T-cell (primary cell): ENCODE data around the gene ARHGAP10. TPM values are rescaled to one million over a fixed set of nuclear protein-coding genes. Genes with fewer than 3 reads are reported as not detected.

Source experiments
- ATAC-seq, 4 experiments: fragments of 200-7000 bp in 3 of 4; fragments of 150-1000 bp in 1 of 4; cut with Tn5 transposase; replicated peaks in 1 of 4; 1 replicate in 3 of 4; 2 replicates in 1 of 4; pipeline ENCODE4 v1.10.0; 2021; ENCODE audit warnings: moderate library complexity in 3 of 4, mild to moderate bottlenecking in 2 of 4, moderate number of reproducible peaks in 1 of 4
- CTCF ChIA-PET, 2 donors: fragments of 300-600 bp; sonication (Branson Sonifier 250); formaldehyde crosslinking; loops; one replicate each; lab custom pipeline; 2022; ENCODE audit warnings: antibody characterized with exemption in 2 of 2; lab: Charles Lee
- POLR2A ChIA-PET, 2 donors: fragments of 300-600 bp; sonication (Branson Sonifier 250); formaldehyde crosslinking; loops; one replicate each; lab custom pipeline; 2022; ENCODE audit warnings: antibody characterized with exemption in 2 of 2; lab: Charles Lee
- DNase-seq, 35 experiments: peaks; one replicate each; pipeline versions ENCODE4 v3.0.0 to v3.0.0-alpha.2; 2013 to 2023
- H3K27ac ChIP-seq: one replicate; pipeline ENCODE4 v1.5.1; 2013; ENCODE audit warnings: low read length
- H3K27me3 ChIP-seq, 2 experiments: replicated peaks in 1 of 2; 1 replicate in 1 of 2; 2 replicates in 1 of 2; pipeline versions ENCODE4 v1.6.1 to v1.7.0; 2013; ENCODE audit warnings: low read length in 1 of 2, mixed read lengths in 1 of 2; ENCODE audit not compliant: control insufficient read depth in 2 of 2, insufficient read depth in 2 of 2; ENCODE audit errors: extremely low read depth in 1 of 2
- H3K36me3 ChIP-seq, 2 donors: 1 replicate in 1 of 2; 2 replicates in 1 of 2; pipeline versions ENCODE4 v1.6.1 to v1.7.0; 2013; ENCODE audit warnings: low read length in 1 of 2; ENCODE audit not compliant: control insufficient read depth in 2 of 2, insufficient read depth in 1 of 2; ENCODE audit errors: extremely low read depth in 1 of 2
- H3K4me1 ChIP-seq, 2 experiments: 1 replicate in 1 of 2; 2 replicates in 1 of 2; pipeline versions ENCODE4 v1.6.1 to v1.7.0; 2013; ENCODE audit warnings: low read length in 2 of 2, mixed read lengths in 1 of 2; ENCODE audit not compliant: insufficient read depth in 2 of 2, control insufficient read depth in 1 of 2; ENCODE audit errors: extremely low read depth in 1 of 2
- H3K4me3 ChIP-seq, 2 donors: 1 replicate in 1 of 2; 2 replicates in 1 of 2; pipeline versions ENCODE4 v1.5.1 to v1.7.0; 2013; ENCODE audit warnings: mild to moderate bottlenecking in 2 of 2, low read length in 1 of 2, moderate library complexity in 1 of 2; ENCODE audit not compliant: control insufficient read depth in 1 of 2; ENCODE audit errors: extremely low read depth in 1 of 2
- H3K9me3 ChIP-seq: 2 replicates; pipeline ENCODE4 v1.7.0; 2013
- H3K27ac Mint-ChIP-seq, 2 donors: one replicate each; pipeline ENCODE4 v1.8.0; 2020 to 2021; ENCODE audit warnings: mild to moderate bottlenecking in 2 of 2, mixed read lengths in 2 of 2
- H3K27me3 Mint-ChIP-seq, 2 donors: one replicate each; pipeline ENCODE4 v1.8.0; 2021 to 2022; ENCODE audit warnings: mixed read lengths in 2 of 2
- H3K36me3 Mint-ChIP-seq: one replicate; pipeline ENCODE4 v1.8.0; 2021; ENCODE audit warnings: mixed read lengths
- H3K4me1 Mint-ChIP-seq, 3 donors: one replicate each; pipeline ENCODE4 v1.8.0; 2020 to 2022; ENCODE audit warnings: mixed read lengths in 3 of 3, mild to moderate bottlenecking in 1 of 3
- H3K4me3 Mint-ChIP-seq, 3 donors: one replicate each; pipeline ENCODE4 v1.8.0; 2020 to 2022; ENCODE audit warnings: mild to moderate bottlenecking in 3 of 3, mixed read lengths in 3 of 3, moderate library complexity in 3 of 3
- H3K9me3 Mint-ChIP-seq, 3 donors: one replicate each; pipeline ENCODE4 v1.8.0; 2020 to 2022; ENCODE audit warnings: mixed read lengths in 3 of 3
- WGBS: methylation state at CpG from one replicate; pipeline ENCODE4 v1.1.5; 2013; ENCODE audit warnings: missing lambda C conversion rate; ENCODE audit not compliant: insufficient coverage; 5-methylcytosine and 5-hydroxymethylcytosine counted together
- total RNA-seq, 35 experiments: library from RNA in 6 of 35; stranded (reverse) in 6 of 35; fragments of 120-200 nt in 1 of 35; gene quantifications; one replicate each; pipeline versions ENCODE4 v1.2.1 to v1.2.4 and lab custom pipeline; 2013 to 2026

ARHGAP10 gene
- total RNA-seq, 5 donors from 2014 or later (not counting 1 experiment from before 2014, with no cell fraction given), result 6.2 to 7.7 (median 6.8) TPM

- Mint-ChIP-seq H3K9me3 (no peaks in the 10 kb centered on the region), H3K4me3 (no peak overlapping the region), H3K4me1 (no peaks in the 10 kb centered on the region), H3K27ac (no peak overlapping the region), H3K36me3 (peaks cover 18% of the 10 kb centered on the region), H3K27me3 (no peaks in the 10 kb centered on the region)
- H3K4me3 ChIP-seq, result no peak overlapping the region
- 91% methylated on average over 3 of the region's 4 CpGs for WGBS
- CTCF ChIA-PET, result no interaction called here
- no peaks in the 10 kb centered on the region for H3K9me3 ChIP-seq
- ATAC-seq (no peak), DNase-seq (no peak)
- no peak overlapping the region for H3K27ac ChIP-seq
- POLR2A ChIA-PET, result no interaction called here
- H3K4me1 ChIP-seq, result no peaks in the 10 kb centered on the region
- H3K27me3 ChIP-seq, result no peaks in the 10 kb centered on the region
- no peaks in the 10 kb centered on the region for H3K36me3 ChIP-seq
Observed at GRCh38 chr4:147824884-147825283, 93.0 kb downstream of the ARHGAP10 start.

GRCh38 chr4:147825451-147826287 lies 93.8 kb downstream of the ARHGAP10 start:
- CTCF ChIA-PET, result interaction anchor here in 1 of 2 donors (0.6 kb wide), 1 partner anchor 479 kb away, joined by 3 read pairs; no protein-coding TSS in a partner anchor

GRCh38 chr4:147826288-147826646 lies 94.4 kb downstream of the ARHGAP10 start:
- Histone ChIP-seq H3K4me1 (peaks cover 0 to 6% of the 10 kb centered on the region in 2 experiments), H3K27me3 (no peaks in the 10 kb centered on the region), H3K4me3 (no peak overlapping the region), H3K9me3 (no peaks in the 10 kb centered on the region), H3K36me3 (no peaks in the 10 kb centered on the region), H3K27ac (no peak overlapping the region)
- Mint-ChIP-seq H3K9me3 (no peaks in the 10 kb centered on the region), H3K36me3 (peaks cover 18% of the 10 kb centered on the region), H3K27me3 (no peaks in the 10 kb centered on the region), H3K27ac (no peak overlapping the region), H3K4me1 (no peaks in the 10 kb centered on the region), H3K4me3 (no peak overlapping the region)
- 85% methylated on average over 5 of the region's 5 CpGs for WGBS
- ChIA-PET CTCF (interaction anchor here in 1 of 2 donors (0.6 kb wide), 1 partner anchor 479 kb away, joined by 3 read pairs; no protein-coding TSS in a partner anchor), POLR2A (no interaction called here)
- ATAC-seq (no peak), DNase-seq (no peak)

More at GRCh38 chr4:147825451-147826287, 93.8 kb downstream of the ARHGAP10 start:
- Histone ChIP-seq H3K9me3 (no peaks in the 10 kb centered on the region), H3K27ac (no peak overlapping the region), H3K4me1 (peaks cover 0 to 6% of the 10 kb centered on the region in 2 experiments), H3K4me3 (no peak overlapping the region), H3K36me3 (no peaks in the 10 kb centered on the region), H3K27me3 (no peaks in the 10 kb centered on the region)
- POLR2A ChIA-PET, result no interaction called here
- ATAC-seq (no peak), DNase-seq (no peak)
- Mint-ChIP-seq H3K27ac (no peak overlapping the region), H3K36me3 (peaks cover 18% of the 10 kb centered on the region), H3K4me3 (no peak overlapping the region), H3K27me3 (no peaks in the 10 kb centered on the region), H3K4me1 (no peaks in the 10 kb centered on the region), H3K9me3 (no peaks in the 10 kb centered on the region)
- 91% methylated on average over 6 of the region's 8 CpGs for WGBS

GRCh38 chr4:147828331-147828905 lies 96.5 kb downstream of the ARHGAP10 start:
- no peak overlapping the region for H3K4me3 Mint-ChIP-seq
- H3K27ac Mint-ChIP-seq, result no peak overlapping the region

DNA sequence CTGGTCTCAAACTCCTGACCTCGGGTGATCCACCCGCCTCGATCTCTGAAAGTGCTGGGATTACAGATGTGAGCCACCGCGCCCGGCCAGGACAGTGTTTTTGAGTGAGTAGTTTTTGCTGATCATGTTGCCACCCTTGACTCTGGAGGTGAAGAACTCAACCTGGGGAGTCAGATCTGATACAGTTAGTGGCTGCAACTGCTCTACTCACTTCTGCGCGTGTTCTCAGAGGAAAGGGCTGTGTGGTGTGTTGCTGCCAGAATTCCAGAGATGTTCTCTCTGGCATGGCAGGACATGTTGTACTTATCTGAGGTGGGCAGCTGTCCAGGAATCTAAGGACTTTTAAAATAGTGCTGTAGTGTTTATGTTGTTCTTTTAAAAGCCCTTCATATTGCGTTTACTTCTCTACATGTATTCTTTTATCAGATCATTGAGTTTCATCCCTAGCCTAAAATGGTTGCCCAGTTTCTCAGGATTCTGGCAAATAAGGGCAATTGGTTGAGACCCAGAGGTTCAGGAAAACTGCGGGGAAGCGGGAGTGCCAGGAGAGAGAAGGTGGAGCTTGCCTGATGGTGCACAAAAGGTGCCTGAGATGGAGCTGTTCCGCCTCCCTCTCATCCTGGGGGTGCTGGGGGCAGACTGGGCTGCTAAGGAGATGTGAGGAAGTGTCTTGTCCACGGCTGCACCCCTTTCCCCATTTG lies 97.7 kb downstream of the ARHGAP10 start:
- no peaks in the 10 kb centered on the region for H3K36me3 ChIP-seq
- peaks cover 12% of the 10 kb centered on the region for H3K36me3 Mint-ChIP-seq
- no peak overlapping the region for H3K4me3 ChIP-seq
- H3K27me3 Mint-ChIP-seq, result no peaks in the 10 kb centered on the region
- no peaks in the 10 kb centered on the region for H3K9me3 Mint-ChIP-seq
- CTCF ChIA-PET, result no interaction called here
- peaks cover 0 to 10% of the 10 kb centered on the region in 2 experiments for H3K4me1 ChIP-seq
- POLR2A ChIA-PET, result no interaction called here
- ATAC-seq, result no peak
- no peak for DNase-seq
- H3K4me3 Mint-ChIP-seq, result no peak overlapping the region
- WGBS, result 88% methylated on average over 8 of the region's 13 CpGs
- H3K27ac Mint-ChIP-seq, result no peak overlapping the region
- no peaks in the 10 kb centered on the region for H3K27me3 ChIP-seq
- H3K4me1 Mint-ChIP-seq, result peaks cover 0 to 7% (median 0%) of the 10 kb centered on the region in 3 donors
- H3K27ac ChIP-seq, result no peak overlapping the region
- no peaks in the 10 kb centered on the region for H3K9me3 ChIP-seq

More at GRCh38 chr4:147828331-147828905, 96.5 kb downstream of the ARHGAP10 start:
- H3K36me3 Mint-ChIP-seq, result peaks cover 18% of the 10 kb centered on the region
- ChIA-PET POLR2A (no interaction called here), CTCF (interaction anchor here in 1 of 2 donors (0.7 kb wide), 2 partner anchors 179 to 689 kb away, joined by 3 to 4 read pairs; no protein-coding TSS in a partner anchor)
- H3K4me1 Mint-ChIP-seq, result no peaks in the 10 kb centered on the region
- H3K4me1 ChIP-seq, result peaks cover 0 to 6% of the 10 kb centered on the region in 2 experiments
- H3K36me3 ChIP-seq, result no peaks in the 10 kb centered on the region
- no peaks in the 10 kb centered on the region for H3K27me3 Mint-ChIP-seq
- no peaks in the 10 kb centered on the region for H3K9me3 Mint-ChIP-seq
- ATAC-seq (no peak), DNase-seq (no peak)
- no peak overlapping the region for H3K27ac ChIP-seq
- H3K27me3 ChIP-seq, result no peaks in the 10 kb centered on the region
- no peaks in the 10 kb centered on the region for H3K9me3 ChIP-seq
- no CpG with 5 or more reads among the region's 3 CpGs for WGBS
- H3K4me3 ChIP-seq, result no peak overlapping the region

GRCh38 chr4:147830102-147830463 lies 98.2 kb downstream of the ARHGAP10 start:
- peaks cover 0 to 7% (median 0%) of the 10 kb centered on the region in 3 donors for H3K4me1 Mint-ChIP-seq
- Histone ChIP-seq H3K4me3 (no peak overlapping the region), H3K27me3 (no peaks in the 10 kb centered on the region), H3K27ac (no peak overlapping the region), H3K36me3 (no peaks in the 10 kb centered on the region), H3K9me3 (no peaks in the 10 kb centered on the region), H3K4me1 (peaks cover 0 to 10% of the 10 kb centered on the region in 2 experiments)
- no peak overlapping the region for H3K27ac Mint-ChIP-seq
- H3K4me3 Mint-ChIP-seq, result no peak overlapping the region
- DNase-seq, result no peak
- ChIA-PET POLR2A (no interaction called here), CTCF (interaction anchor here (0.7 to 1.5 kb wide), 2 partner anchors 37 to 66 kb away, joined by 3 to 6 read pairs; no protein-coding TSS in a partner anchor)
- no CpG with 5 or more reads among the region's 3 CpGs for WGBS
- no peak for ATAC-seq
- no peaks in the 10 kb centered on the region for H3K9me3 Mint-ChIP-seq
- peaks cover 11% of the 10 kb centered on the region for H3K36me3 Mint-ChIP-seq
- no peaks in the 10 kb centered on the region for H3K27me3 Mint-ChIP-seq
